Karpas-422 (cell line): ENCODE results near the gene ALOX5. TPM values are rescaled to one million over a fixed set of nuclear protein-coding genes. Genes with fewer than 3 reads are reported as not detected.

ENCODE experiments used
- DNase-seq: peaks from one replicate; pipeline ENCODE4 v3.0.0-alpha.2; 2015
- H2AFZ ChIP-seq: fragments of 200-600 bp; sonication (generic); 2 replicates; pipeline ENCODE4 v1.6.1; 2014; ENCODE audit warnings: antibody characterized with exemption, low read length, mixed read lengths
- H3K27ac ChIP-seq: fragments of 200-600 bp; sonication (generic); 2 replicates; pipeline ENCODE4 v1.5.1; 2014; ENCODE audit warnings: mild to moderate bottlenecking, low read length, moderate library complexity
- H3K27me3 ChIP-seq: fragments of 200-600 bp; sonication (generic); 2 replicates; pipeline ENCODE4 v1.6.1; 2014; ENCODE audit warnings: low read length, mixed read lengths
- H3K36me3 ChIP-seq: fragments of 200-600 bp; sonication (generic); 2 replicates; pipeline ENCODE4 v1.6.1; 2014; ENCODE audit warnings: low read length, mixed read lengths; ENCODE audit not compliant: insufficient read depth
- H3K4me1 ChIP-seq: fragments of 200-600 bp; sonication (generic); 2 replicates; pipeline ENCODE4 v1.6.1; 2014; ENCODE audit warnings: mild to moderate bottlenecking, low read length, mixed read lengths
- H3K4me2 ChIP-seq: fragments of 200-600 bp; sonication (generic); 2 replicates; pipeline ENCODE4 v1.6.1; 2014; ENCODE audit warnings: low read length, low read depth, mild to moderate bottlenecking; ENCODE audit not compliant: poor library complexity, severe bottlenecking
- H3K4me3 ChIP-seq: fragments of 200-600 bp; sonication (generic); 2 replicates; pipeline ENCODE4 v1.5.1; 2014; ENCODE audit warnings: mild to moderate bottlenecking, antibody characterized with exemption, low read length, mixed read lengths
- H3K79me2 ChIP-seq: fragments of 200-600 bp; sonication (generic); 2 replicates; pipeline ENCODE4 v1.6.1; 2014; ENCODE audit warnings: mild to moderate bottlenecking, low read length, mixed read lengths
- H3K9ac ChIP-seq: fragments of 200-600 bp; sonication (generic); 2 replicates; pipeline ENCODE4 v1.6.0; 2014; ENCODE audit warnings: low read length
- H3K9me2 ChIP-seq: fragments of 200-600 bp; sonication (generic), shearing (Covaris generic); replicated peaks from 2 replicates; pipeline ENCODE4 v1.6.0; 2014; ENCODE audit warnings: mild to moderate bottlenecking, low read length, moderate library complexity; ENCODE audit not compliant: insufficient read depth
- H3K9me3 ChIP-seq: fragments of 300-700, 200-600 bp; sonication (generic); 2 replicates; pipeline ENCODE4 v1.6.1; 2014; ENCODE audit warnings: low read length, mixed read lengths
- H4K20me1 ChIP-seq: fragments of 200-600 bp; sonication (generic); 2 replicates; pipeline ENCODE4 v1.6.1; 2014; ENCODE audit warnings: mild to moderate bottlenecking, antibody characterized with exemption, low read length, low read depth; ENCODE audit not compliant: insufficient read depth
- total RNA-seq: library from RNA; depleted of rRNA; stranded (reverse); fragments of >200 nt; shearing (Covaris generic); gene quantifications from 2 replicates; pipeline ENCODE4 v1.2.3, GENCODE V29; 2014; ENCODE audit warnings: low replicate concordance

Gene ALOX5
- total RNA-seq, 1 experiment from 2014 or later = 480 TPM

DNA sequence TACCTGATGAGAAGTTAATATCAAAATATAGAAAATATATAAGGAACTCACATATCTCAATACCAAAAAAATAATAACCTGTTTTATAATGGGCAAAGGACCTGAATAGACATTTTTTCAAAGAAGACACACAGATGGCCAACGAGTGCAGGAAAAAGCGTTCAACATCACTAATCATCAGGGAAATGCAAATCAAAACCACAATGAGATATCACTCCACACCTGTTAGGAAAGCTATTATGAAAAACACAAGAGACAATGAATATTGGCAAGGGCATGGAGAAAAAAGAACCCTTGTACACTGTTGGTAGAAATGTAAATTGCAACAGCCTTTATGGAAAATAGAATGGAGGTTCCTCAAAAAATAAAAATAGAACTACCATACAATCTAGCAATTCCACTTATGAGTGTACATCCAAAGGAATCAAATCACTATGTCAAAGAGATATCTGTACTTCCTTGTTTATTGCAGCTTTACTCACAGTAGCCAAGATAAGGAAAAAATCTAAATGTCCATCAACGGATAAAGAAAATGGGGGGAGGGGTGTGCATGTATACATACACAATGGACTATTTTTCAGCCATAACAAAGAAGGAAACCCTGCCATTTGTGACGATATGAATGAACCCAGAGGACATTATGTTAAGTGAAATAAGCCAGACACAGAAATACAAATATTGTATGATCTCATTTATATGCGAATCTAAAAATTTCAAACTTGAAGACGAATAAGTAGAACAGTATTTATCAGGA, 3.6 kb upstream of the ALOX5 start:
- no peaks in the 10 kb centered on the region for H3K9me3 ChIP-seq
- H3K4me1 ChIP-seq = peaks cover 62% of the 10 kb centered on the region
- H4K20me1 ChIP-seq = no peaks in the 10 kb centered on the region
- H3K4me3 ChIP-seq = peak overlapping the region; percentile 81
- H2AFZ ChIP-seq = no peak overlapping the region
- peaks cover 37% of the 10 kb centered on the region for H3K79me2 ChIP-seq
- H3K27ac ChIP-seq = peak overlapping the region; percentile 98
- DNase-seq = peak; percentile 92
- H3K27me3 ChIP-seq = no peaks in the 10 kb centered on the region
- no peaks in the 10 kb centered on the region for H3K9me2 ChIP-seq
- H3K36me3 ChIP-seq = peaks cover 10% of the 10 kb centered on the region
- H3K9ac ChIP-seq = peak overlapping the region; percentile 91
- peak overlapping the region; percentile 95 for H3K4me2 ChIP-seq

DNA sequence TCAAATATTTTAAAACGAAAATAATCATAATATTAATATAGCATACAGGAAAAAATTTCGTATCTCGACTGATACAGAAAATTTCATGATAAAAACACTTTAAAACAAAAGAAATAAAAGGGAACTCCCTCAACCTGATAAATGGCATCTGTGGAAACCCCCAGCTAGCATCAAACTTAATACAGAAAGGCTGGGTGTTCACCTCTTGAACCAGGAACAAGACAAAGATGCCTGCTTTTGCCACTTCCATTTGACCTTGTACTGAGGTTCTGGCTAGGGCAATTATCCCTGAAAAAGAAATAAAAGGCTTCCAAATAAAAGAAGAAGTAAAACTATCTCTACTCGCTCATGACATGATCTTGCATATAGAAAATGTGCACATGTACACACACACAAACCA, 2.5 kb upstream of the ALOX5 start:
- Histone ChIP-seq H3K36me3 (peaks cover 16% of the 10 kb centered on the region), H3K9ac (peak overlapping the region; percentile 91), H4K20me1 (peaks cover 2% of the 10 kb centered on the region), H2AFZ (no peak overlapping the region), H3K27me3 (no peaks in the 10 kb centered on the region), H3K4me3 (peak overlapping the region; percentile 81), H3K4me2 (peak overlapping the region; percentile 95), H3K4me1 (peaks cover 72% of the 10 kb centered on the region), H3K9me2 (no peaks in the 10 kb centered on the region), H3K79me2 (peaks cover 47% of the 10 kb centered on the region), H3K27ac (peak overlapping the region; percentile 98), H3K9me3 (no peaks in the 10 kb centered on the region)
- DNase-seq = peak; percentile 78

DNA sequence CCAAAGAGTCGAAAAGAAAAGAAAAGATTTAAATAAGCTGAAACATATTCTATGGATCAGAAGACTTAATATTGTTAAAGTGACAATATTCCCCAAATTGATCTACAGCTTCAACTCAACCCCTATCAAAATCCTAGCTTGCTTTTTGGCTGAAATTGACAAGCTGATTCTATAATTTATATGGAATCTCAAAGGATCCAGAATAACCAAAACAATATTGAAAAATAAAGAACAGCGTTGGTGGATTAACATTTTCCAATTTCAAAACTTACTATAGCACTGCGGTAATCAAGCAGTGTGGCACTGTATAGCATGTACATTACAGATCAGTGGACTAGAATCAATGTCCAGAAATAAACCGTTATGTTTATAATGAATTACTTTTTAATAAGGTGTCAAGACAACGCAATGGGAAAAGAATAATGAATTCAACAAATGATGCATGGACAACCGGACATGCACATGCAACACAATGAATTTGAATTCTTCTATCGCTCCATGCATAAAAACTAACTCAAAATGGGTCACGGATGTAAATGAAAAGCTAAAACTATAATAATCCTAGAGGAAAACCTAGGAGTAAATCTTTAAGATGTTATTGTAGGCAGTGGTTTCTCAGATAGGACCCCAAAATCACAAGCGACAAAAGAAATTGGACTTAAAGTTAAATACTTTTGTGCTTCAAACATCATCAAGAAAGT, 1.6 kb upstream of the ALOX5 start:
- peaks cover 55% of the 10 kb centered on the region for H3K79me2 ChIP-seq
- peak; percentile 78 for DNase-seq
- H3K4me2 ChIP-seq = peak overlapping the region; percentile 95
- peaks cover 77% of the 10 kb centered on the region for H3K4me1 ChIP-seq
- H3K9ac ChIP-seq = peak overlapping the region; percentile 91
- H3K4me3 ChIP-seq = peak overlapping the region; percentile 81
- H3K27ac ChIP-seq = peak overlapping the region; percentile 98
- H3K9me3 ChIP-seq = no peaks in the 10 kb centered on the region
- H2AFZ ChIP-seq = no peak overlapping the region
- no peaks in the 10 kb centered on the region for H3K27me3 ChIP-seq
- peaks cover 24% of the 10 kb centered on the region for H3K36me3 ChIP-seq
- H3K9me2 ChIP-seq = no peaks in the 10 kb centered on the region
- peaks cover 11% of the 10 kb centered on the region for H4K20me1 ChIP-seq

DNA sequence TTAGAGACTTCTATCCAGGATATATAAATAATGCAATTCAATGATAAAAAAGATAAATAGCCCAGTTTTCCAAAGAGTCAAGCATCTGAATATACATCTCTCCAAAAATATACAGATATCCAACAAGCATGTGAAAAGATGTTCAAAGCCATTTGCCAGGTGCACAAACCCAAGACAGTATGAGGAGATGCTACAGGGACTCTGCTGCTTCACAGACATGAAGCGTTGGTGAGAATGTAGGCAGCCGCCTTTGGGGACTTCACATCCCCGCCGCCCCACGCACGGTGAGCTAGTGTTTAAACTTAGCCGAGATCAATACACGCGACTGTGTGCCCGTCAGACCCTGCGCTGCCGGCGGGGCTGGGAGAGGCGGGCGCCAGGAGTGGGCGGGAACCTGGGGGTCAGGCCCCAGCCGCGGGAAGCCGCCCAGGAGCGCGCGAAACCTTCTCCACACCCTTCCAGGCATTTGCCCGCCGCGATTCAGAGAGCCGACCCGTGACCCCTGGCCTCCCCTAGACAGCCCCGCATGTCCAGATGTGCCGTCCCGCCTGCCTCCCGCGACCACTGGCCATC, 927 bp upstream of the ALOX5 start:
- peak overlapping the region; percentile 98 for H3K27ac ChIP-seq
- peak; percentile 92 for DNase-seq
- H3K4me2 ChIP-seq = peak overlapping the region; percentile 95
- H3K79me2 ChIP-seq = peaks cover 59% of the 10 kb centered on the region
- no peaks in the 10 kb centered on the region for H3K9me2 ChIP-seq
- H3K9me3 ChIP-seq = no peaks in the 10 kb centered on the region
- H3K4me3 ChIP-seq = peak overlapping the region; percentile 81
- H2AFZ ChIP-seq = no peak overlapping the region
- peak overlapping the region; percentile 91 for H3K9ac ChIP-seq
- no peaks in the 10 kb centered on the region for H3K27me3 ChIP-seq
- H3K4me1 ChIP-seq = peaks cover 79% of the 10 kb centered on the region
- peaks cover 17% of the 10 kb centered on the region for H4K20me1 ChIP-seq
- peaks cover 31% of the 10 kb centered on the region for H3K36me3 ChIP-seq

DNA sequence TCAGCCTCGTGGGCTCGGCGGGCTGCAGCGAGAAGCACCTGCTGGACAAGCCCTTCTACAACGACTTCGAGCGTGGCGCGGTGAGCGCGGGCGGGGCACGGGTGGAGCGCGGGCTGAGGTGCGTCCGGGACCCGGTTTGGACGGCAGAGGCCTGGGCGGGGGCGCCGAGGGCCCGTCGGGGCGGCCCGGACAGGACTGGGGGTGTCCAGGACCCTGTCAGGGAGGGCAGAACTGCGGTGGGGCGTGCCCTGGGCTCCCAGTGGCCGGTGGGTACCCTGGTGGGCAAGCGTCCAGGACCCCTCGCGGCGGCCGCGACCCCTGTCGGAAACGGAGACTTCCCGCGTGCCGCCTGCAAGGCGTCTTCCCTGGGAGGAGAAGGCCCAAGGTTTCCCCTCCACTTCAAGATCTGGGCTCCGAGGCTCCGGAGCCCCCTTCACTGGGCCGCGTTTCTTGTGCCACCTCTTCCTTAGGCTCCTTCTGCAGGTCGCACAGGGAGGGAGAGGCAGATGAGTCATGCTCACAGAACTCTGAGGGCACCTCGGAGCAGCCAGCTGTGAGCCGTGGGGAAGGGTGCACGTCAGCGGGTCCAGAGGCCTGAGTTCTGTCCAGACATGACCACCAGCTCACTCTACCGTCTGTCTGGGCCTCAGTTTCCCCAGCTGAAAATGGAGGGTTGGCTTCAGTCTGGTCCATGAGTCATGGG, 485 bp downstream of the ALOX5 start:
- Histone ChIP-seq H3K79me2 (peaks cover 60% of the 10 kb centered on the region), H3K4me1 (peaks cover 65% of the 10 kb centered on the region)
- peak; percentile 75 for DNase-seq

DNA sequence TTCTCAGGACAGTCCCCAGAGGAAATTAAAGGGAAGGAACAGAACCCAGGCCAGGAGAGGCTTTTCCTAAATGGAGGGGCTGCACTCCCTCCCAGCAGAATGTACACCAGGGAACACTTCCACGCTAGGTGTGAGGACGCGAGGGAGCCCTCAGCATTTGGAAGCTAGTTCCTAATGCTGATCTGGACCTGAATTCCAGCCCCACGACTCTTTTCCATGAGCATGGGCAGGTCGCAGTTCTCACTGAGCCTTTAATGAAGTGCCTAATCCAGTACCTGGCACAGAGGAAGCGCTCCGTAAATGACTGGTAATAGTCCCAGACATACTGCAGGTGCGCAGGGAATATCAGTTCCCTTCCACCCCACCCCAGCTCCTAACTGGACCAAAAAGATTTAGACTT, 1.1 kb downstream of the ALOX5 start:
- Histone ChIP-seq H2AFZ (no peak overlapping the region), H4K20me1 (peaks cover 38% of the 10 kb centered on the region), H3K9me3 (no peaks in the 10 kb centered on the region), H3K9ac (peak overlapping the region; percentile 98), H3K4me3 (peak overlapping the region; percentile 93), H3K27ac (peak overlapping the region; percentile 97), H3K79me2 (peaks cover 66% of the 10 kb centered on the region), H3K4me2 (peak overlapping the region; percentile 85), H3K27me3 (no peaks in the 10 kb centered on the region), H3K4me1 (peaks cover 59% of the 10 kb centered on the region), H3K9me2 (no peaks in the 10 kb centered on the region), H3K36me3 (peaks cover 51% of the 10 kb centered on the region)
- peak; percentile 65 for DNase-seq

More for the DNA sequence above, 485 bp downstream of the ALOX5 start:
- Histone ChIP-seq H3K27me3 (no peaks in the 10 kb centered on the region), H3K36me3 (peaks cover 45% of the 10 kb centered on the region), H3K9me3 (no peaks in the 10 kb centered on the region), H3K27ac (peak overlapping the region; percentile 97), H3K9me2 (no peaks in the 10 kb centered on the region), H4K20me1 (peaks cover 32% of the 10 kb centered on the region), H3K9ac (peak overlapping the region; percentile 98), H3K4me3 (peak overlapping the region; percentile 93), H3K4me2 (peak overlapping the region; percentile 85), H2AFZ (no peak overlapping the region)

DNA sequence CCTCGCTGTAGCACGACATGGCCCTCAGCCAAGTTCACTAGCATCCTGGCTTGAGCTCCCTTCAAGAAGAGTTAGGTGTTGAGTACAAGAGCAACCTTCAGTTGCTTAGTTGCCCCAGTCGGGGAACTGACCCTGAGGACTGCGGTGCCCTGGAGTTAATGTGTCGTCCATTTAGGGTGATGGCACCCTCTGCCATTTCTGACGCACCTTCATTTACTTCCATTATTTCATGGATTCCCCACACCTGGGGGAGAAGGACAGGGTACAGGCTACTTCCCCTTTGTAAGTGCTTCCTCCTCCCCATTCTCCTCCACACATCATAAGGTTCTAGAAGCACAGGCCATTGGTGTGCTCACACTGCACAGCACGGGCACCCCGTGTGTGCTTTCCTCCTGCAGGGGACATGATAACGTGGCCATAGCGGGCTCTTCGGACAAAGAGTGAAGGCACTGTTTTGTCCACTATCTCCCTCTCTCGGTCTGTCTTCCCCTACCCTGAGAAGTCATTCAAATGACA, 1.8 kb downstream of the ALOX5 start:
- peak overlapping the region; percentile 98 for H3K9ac ChIP-seq
- H3K4me1 ChIP-seq = peaks cover 53% of the 10 kb centered on the region
- H3K27ac ChIP-seq = peak overlapping the region; percentile 97
- peak overlapping the region; percentile 85 for H3K4me2 ChIP-seq
- peaks cover 72% of the 10 kb centered on the region for H3K79me2 ChIP-seq
- DNase-seq = peak; percentile 92
- H2AFZ ChIP-seq = no peak overlapping the region
- peaks cover 42% of the 10 kb centered on the region for H4K20me1 ChIP-seq
- H3K9me2 ChIP-seq = no peaks in the 10 kb centered on the region
- H3K27me3 ChIP-seq = no peaks in the 10 kb centered on the region
- peaks cover 57% of the 10 kb centered on the region for H3K36me3 ChIP-seq
- peak overlapping the region; percentile 93 for H3K4me3 ChIP-seq
- no peaks in the 10 kb centered on the region for H3K9me3 ChIP-seq
